GM12801 (cell line): ENCODE measurements around the gene ZDHHC9.

Source experiments
- TF ChIP-seq, protein P1 (sequence below): IDR thresholded peaks from one replicate; pipeline ENCODE4 v1.5.1; 2011; ENCODE audit warnings: control low read depth; ENCODE audit not compliant: insufficient read length; ENCODE audit errors: extremely low read depth

Gene ZDHHC9

DNA sequence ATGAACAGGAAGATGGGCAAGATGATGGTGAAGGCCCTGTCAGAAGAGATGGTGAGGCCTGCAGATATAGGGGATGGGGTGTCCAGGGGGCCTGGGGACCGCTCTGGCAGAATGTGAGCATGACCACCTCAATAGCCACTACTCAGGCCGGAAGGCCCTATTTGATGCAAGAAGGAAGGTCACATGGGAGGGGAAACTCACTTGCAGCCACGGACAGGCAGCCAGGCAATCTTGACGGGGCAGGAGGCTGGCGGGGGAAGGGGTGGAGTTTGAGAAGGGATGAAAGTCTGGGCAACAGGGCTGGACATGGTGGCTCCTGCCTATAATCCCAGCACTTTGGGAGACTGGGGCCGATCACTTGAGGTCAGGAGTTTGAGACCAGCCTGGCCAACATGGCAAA lies 55.2 kb downstream of the ZDHHC9 start:
- TF ChIP-seq, protein P1, sequence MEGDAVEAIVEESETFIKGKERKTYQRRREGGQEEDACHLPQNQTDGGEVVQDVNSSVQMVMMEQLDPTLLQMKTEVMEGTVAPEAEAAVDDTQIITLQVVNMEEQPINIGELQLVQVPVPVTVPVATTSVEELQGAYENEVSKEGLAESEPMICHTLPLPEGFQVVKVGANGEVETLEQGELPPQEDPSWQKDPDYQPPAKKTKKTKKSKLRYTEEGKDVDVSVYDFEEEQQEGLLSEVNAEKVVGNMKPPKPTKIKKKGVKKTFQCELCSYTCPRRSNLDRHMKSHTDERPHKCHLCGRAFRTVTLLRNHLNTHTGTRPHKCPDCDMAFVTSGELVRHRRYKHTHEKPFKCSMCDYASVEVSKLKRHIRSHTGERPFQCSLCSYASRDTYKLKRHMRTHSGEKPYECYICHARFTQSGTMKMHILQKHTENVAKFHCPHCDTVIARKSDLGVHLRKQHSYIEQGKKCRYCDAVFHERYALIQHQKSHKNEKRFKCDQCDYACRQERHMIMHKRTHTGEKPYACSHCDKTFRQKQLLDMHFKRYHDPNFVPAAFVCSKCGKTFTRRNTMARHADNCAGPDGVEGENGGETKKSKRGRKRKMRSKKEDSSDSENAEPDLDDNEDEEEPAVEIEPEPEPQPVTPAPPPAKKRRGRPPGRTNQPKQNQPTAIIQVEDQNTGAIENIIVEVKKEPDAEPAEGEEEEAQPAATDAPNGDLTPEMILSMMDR, result no peak

DNA sequence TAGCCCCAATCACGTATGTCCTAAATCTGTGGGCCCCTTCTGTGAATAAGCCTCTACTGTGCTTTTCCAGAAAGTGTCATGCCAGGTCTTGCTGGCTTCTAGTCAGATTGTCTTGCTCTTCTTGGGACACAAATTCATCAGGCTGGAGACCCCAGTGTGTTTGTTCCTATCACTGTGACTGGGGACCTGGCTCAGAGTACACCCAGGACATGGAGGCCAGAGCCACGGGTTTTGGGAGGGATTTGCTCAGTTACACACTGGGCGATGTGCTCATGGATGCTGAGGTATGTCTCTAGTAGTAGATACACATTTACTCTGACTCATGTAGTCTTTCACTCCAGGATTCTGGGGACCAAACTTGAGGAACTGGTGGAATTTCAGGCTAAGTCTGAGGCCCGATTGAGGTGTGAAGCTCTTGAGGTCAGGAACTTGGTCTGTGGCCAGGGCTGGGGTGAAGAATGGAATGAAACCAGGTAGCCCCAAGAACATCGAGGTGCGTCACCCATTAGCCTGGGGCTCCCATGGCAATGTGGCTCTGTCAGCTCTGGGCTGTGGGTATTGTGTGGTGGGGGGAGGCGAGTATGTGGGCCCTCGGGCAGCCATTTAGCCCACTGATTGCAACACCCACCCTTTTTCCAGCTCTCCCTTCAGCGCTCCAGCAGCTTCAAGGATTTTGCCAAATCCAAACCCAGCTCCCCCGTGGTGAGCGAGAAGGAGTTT lies 56.2 kb downstream of the ZDHHC9 start:
- TF ChIP-seq, protein P1, result no peak

DNA sequence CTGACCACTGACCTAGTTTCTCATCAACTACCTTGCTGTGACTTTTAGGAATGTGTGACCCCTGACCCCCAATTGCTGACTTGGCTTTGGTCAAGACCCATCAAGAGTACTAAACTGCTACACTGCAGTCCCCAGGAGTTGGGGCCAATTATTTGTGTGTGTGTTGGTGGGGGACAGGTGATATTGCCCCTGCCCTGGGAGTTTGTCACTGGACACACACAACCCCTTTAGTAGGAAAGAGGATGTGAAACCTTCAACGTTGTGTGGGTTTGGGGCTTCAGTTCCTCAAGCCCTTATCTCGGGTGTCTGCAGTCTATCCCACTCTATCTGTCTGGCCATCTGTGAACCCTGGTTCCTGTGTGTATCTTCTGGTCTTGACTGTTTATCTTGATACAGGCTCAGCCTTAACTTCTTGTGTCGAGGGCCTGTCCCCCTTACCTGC lies 57.5 kb downstream of the ZDHHC9 start:
- TF ChIP-seq, protein P1, result no peak

DNA sequence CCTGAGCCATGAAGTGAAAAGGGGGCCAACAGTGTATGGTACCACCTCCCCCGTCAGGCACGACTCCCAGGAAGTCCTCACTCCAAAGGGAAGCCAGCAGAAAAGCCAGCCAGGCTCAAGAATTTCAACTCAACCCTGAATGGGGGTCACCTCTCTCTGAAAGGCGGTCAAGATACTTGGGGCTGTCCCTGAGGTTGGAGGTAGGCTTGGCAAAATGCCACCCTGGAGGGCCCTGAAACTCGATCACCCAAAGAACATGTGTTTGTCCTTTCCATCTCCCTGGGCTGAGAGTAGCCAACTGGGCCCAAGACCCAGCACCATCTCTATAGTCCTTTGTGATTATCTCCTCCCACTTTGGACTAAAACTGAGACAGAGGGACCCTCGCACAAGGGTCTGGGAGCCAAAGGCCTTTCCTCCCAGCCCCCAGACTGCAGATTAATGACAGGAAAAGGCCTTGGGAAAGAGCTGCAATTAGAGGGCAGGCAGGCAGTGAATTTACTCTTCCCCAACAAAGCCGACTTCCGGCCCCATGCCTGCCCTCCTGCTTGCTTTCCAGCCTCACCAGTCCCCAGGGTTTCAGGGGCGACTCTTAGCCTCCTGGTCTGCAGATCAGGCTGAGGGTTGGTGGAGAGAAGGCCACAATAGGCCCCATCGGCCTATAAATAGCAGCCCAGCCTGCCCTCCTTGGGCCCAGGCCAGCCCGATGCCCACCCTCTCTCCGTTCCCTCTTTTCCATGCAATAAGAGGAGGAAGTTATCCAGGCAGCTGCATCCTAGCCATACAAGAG lies 58.3 kb downstream of the ZDHHC9 start:
- TF ChIP-seq, protein P1, result no peak

DNA sequence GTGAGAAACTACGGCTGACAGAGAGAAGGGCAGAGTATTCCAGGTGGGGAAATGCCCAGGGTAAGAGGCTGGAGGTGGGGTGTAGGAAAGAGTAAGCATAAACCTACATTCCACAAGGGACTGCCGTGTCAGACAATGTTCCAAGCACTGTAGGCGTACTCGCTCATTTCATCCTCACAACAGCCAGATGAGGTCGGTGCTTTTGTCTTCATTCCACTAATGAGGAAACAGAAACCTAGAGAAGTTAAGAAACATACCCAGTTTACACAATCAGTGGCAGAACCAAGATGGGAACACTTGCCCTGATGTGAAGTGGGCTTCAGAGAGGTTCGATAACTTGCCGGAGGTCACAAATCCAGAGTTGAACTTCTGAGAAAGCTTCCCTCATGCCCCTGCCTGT lies 59.3 kb downstream of the ZDHHC9 start:
- TF ChIP-seq, protein P1, result no peak

DNA sequence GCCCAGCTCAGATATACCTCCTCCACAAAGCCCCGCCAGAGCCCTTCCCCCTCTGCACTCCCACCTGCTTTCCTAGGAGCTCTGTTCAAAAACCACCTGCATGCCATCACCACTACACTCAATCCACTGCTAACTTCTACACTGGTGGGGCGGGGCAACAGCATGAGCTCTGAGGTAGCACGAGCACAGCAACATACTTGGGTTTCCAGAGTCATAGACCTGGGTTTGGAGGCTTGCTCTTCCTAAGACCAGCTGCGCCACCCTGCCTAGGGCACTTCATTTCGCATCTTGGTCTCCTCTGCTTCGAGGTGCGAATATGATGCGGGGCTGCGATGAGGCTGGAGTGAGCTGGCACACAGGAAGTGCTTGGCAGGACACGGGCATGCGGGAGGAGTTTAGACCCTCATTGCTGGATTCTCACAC lies 60.4 kb downstream of the ZDHHC9 start:
- TF ChIP-seq, protein P1, result no peak

DNA sequence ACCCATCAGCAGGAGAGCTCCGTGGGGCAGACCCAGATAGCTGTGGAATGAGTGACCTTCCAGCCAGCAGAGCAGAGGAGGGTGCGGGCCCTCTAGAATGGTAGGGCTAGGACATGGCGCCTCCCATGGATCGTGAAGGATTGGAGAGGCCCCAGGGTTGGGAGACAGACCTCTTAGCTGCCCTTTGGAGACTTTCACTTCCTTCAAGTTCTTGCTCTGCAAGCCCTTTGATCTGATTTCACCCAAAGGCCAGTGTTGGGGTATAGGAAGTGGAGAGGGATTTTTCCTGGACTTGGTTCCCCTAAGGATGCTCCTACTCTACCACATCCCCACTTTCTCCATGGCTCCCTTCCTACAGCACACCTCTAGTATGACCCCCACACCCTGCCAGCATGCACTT lies 61.0 kb downstream of the ZDHHC9 start:
- TF ChIP-seq, protein P1, result no peak
